ENCODE results near the gene NUDT14.

The NUDT14 gene

DNA sequence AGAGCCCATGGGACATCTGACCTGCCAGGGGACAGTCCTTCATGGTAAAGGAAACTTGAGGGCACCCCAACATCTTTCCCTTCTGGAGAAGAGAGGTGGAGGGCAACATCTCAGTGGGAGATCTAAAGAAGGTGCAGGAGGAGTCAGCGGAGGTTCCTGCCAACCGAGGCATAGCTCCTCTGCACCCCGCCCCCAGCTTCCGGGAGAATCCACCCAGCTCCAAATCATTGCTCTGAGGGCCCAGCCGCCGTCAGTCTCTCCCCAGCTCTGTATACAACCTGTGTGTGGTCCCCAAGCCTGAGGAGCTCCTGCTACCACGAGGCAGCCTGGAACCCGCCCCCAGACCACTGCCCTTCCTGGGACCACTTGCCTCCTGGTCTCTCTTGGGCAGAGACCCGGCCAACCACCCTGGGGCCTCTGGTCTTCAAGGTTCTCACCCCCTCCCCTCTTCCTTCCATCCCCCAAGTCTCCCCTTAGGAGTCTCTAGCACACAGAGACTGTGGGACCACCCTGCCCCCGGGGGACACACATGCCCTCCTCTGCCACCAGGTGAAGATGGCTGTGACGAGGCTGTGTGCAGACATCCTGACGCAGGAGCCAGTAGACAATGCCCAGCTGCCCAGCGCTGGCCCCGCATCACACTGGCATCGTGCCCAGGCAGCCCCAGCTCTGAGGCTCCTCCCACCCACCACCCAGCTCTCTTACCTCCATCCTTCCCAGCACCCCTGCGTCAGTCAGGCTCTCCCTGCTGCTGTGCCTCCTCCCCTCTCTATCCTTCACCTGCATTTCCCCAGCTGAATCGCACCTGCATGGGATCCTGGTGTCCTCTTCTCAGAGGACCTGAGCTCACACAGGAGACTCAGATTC is 13.0 kb upstream of the NUDT14 start:
- TF ChIP-seq, protein P1, sequence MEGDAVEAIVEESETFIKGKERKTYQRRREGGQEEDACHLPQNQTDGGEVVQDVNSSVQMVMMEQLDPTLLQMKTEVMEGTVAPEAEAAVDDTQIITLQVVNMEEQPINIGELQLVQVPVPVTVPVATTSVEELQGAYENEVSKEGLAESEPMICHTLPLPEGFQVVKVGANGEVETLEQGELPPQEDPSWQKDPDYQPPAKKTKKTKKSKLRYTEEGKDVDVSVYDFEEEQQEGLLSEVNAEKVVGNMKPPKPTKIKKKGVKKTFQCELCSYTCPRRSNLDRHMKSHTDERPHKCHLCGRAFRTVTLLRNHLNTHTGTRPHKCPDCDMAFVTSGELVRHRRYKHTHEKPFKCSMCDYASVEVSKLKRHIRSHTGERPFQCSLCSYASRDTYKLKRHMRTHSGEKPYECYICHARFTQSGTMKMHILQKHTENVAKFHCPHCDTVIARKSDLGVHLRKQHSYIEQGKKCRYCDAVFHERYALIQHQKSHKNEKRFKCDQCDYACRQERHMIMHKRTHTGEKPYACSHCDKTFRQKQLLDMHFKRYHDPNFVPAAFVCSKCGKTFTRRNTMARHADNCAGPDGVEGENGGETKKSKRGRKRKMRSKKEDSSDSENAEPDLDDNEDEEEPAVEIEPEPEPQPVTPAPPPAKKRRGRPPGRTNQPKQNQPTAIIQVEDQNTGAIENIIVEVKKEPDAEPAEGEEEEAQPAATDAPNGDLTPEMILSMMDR (conservative IDR thresholded peaks at IDR 0.05; ENCODE audit: low read length): no peak
- no peak for DNase-seq (ENCODE audit: low read depth)
- no peak overlapping the region for H3K4me3 ChIP-seq (ENCODE audit: low read length)

DNA sequence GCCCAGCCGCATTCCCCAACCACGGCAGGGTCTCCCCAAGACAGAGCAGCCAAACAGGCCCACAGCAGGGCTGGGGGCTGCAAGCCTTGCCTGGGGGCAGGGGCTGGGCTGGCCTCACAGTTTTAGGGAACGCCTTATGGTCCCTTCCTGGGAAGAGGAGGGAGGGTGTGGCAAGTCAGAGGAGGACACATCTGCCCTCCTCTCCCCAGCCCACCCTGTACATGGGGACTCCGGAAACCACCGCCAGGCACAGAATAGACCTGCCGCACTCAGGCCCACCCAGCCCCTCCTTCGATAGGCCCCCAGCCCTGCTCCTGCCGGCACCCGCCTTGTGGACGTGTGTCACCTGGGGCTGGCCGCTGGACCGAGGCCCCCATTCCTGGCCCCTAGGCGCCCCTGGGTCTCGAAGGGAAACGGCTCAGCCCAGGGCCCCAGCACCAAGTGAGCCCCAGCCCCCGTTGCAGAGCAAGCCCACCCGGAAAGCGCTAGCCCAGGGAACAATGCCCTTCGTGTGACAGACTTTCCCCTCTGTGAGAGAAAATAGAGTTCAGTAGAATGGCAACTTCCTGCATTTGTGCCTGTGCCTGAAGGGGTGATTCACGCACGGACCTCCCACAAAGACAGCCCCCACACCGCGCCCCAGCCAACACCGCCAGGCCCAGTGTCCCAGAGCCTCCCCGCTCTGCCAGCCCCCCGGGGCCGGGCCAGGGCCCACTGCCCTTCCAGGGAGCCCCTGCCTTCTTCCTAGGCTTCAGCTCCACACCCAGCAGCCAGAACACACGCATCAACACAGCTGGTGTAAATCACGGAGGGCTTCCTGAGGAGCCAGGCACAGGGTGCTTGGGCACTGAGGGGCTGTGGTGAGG is 12.0 kb upstream of the NUDT14 start:
- no peak for DNase-seq (ENCODE audit: low read depth)
- TF ChIP-seq, protein P1 (conservative IDR thresholded peaks at IDR 0.05; ENCODE audit: low read length): no peak

DNA sequence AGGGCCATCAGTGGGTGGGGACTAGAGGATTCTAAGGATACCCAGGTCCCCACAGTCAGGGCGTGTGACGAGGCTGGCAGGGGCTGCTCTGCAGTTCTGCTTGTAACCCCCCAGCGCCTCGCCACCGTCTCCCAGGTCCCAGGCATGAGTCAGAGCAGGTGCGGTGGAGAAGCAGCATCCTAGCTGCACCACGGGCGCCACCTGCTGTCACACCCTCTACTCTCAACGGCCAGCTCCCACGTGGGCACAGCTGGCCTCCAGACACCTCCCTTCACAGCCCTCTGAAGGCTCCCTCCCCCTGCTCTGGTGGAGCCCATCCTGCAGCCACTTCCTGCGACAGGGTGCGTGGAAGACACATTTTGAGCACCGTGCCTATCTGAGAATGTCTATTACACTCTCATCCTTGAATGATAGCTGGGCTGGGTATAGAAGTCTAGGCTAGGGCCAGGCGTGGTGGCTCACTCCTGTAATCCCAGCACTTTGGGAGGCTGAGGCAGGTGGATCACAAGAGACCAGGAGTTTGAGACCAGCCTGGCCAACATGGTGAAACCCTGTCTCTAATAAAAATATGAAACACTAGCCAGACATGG is 6.9 kb upstream of the NUDT14 start:
- no peak overlapping the region for H3K4me3 ChIP-seq (ENCODE audit: low read length)
- no peak for DNase-seq (ENCODE audit: low read depth)
- TF ChIP-seq, protein P1 (conservative IDR thresholded peaks at IDR 0.05; ENCODE audit: low read length): no peak

More for the DNA sequence above, 12.0 kb upstream of the NUDT14 start:
- H3K4me3 ChIP-seq (ENCODE audit: low read length): no peak overlapping the region

DNA sequence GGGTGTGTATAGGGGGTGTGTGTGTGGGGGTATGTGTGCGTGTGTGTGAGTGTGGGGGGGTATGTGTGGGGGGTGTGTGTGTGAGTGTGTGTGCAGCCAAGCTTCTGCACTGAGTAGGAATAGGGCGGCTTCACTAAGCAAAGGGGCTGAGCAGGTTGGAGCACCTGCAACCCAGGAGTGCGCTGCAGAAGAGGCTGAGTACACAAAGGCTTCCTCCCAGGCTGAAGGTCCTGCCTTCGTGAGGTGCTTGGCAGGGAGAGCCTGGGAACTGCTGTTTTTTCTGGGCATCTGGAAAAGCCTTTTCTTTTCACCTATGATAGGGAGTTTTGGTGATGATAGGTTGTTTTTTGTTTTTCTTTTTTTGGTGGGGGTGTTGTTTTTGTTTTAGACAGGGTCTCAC is 6.0 kb upstream of the NUDT14 start:
- DNase-seq (ENCODE audit: low read depth): no peak
- TF ChIP-seq, protein P1 (conservative IDR thresholded peaks at IDR 0.05; ENCODE audit: low read length): no peak
- H3K4me3 ChIP-seq (ENCODE audit: low read length): no peak overlapping the region

DNA sequence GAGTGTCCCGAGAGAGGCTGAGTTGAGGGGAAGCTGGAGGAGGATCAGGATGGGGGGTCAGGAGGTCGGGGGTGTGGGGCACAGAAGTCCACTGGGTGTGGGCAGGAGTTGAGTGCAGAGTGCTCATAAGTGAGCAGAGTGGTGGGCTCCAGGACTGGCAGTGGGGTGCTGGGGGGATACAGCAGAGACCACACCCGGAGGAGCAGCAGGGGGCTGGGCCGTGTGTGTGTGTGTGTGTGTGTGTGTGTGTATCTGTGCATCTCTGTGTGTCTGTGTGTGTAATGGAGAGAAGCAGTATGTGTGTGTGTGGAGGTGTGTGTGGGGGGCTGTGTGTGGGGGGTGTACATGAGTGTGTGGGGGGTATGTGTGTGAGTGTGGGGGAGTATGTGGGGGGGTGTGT is 4.9 kb upstream of the NUDT14 start:
- TF ChIP-seq, protein P1 (conservative IDR thresholded peaks at IDR 0.05; ENCODE audit: low read length): no peak
- no peak overlapping the region for H3K4me3 ChIP-seq (ENCODE audit: low read length)
- DNase-seq (ENCODE audit: low read depth): no peak

DNA sequence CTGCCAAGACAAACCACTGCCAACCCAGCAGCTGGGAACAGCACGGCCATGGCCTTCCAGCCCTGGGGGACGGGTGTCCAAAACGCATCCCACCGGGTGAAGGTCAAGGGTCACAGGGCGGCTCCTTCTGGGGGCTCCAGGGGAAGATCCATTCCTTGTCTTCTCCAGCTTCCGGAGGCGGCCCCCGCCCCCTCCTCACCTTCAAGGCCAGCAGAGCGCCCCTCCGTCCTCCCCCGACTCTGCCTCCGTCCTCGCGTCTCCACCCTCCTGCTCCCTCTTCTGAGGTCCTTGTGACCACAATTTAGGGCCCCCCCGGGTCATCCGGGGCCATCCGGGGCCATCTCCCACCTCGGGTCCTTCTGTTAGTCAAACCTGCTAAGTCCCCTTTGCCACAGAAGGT is 3.9 kb upstream of the NUDT14 start:
- no peak for DNase-seq (ENCODE audit: low read depth)
- TF ChIP-seq, protein P1 (conservative IDR thresholded peaks at IDR 0.05; ENCODE audit: low read length): no peak
- H3K4me3 ChIP-seq (ENCODE audit: low read length): no peak overlapping the region
